Keratinocyte (primary cell): ENCODE measurements around the gene CIZ1. TPM values are rescaled to one million over a fixed set of nuclear protein-coding genes. Genes with fewer than 3 reads are reported as not detected.

Experiments
- DNase-seq: peaks from one replicate; pipeline ENCODE4 v3.0.0-alpha.2; 2011; ENCODE audit warnings: low read depth, missing footprints, low spot score
- FAIRE-seq: peaks from 2 replicates; lab custom pipeline; 2011; peaks lifted over from hg19 to GRCh38; lab: Jason Lieb, UNC
- H2AFZ ChIP-seq: 2 replicates; pipeline ENCODE4 v1.6.0; 2012; ENCODE audit warnings: low read length, control low read depth, inconsistent platforms; ENCODE audit not compliant: control insufficient read depth
- H3K27ac ChIP-seq: 2 replicates; pipeline ENCODE4 v1.5.1; 2011; ENCODE audit warnings: low read length; ENCODE audit not compliant: control insufficient read depth, insufficient read depth
- H3K27me3 ChIP-seq: 3 replicates; pipeline ENCODE4 v1.6.0; 2011; ENCODE audit warnings: low read length; ENCODE audit not compliant: control insufficient read depth, insufficient read depth; ENCODE audit errors: extremely low read depth
- H3K36me3 ChIP-seq, 2 experiments: 2 replicates in 1 of 2; 3 replicates in 1 of 2; pipeline ENCODE4 v1.5.1; 2011; ENCODE audit warnings: low read length in 2 of 2, mild to moderate bottlenecking in 1 of 2; ENCODE audit not compliant: control insufficient read depth in 2 of 2, insufficient read depth in 2 of 2; ENCODE audit errors: extremely low read depth in 1 of 2
- H3K4me1 ChIP-seq: 3 replicates; pipeline ENCODE4 v1.5.1; 2011; ENCODE audit warnings: low read length; ENCODE audit not compliant: control insufficient read depth, insufficient read depth; ENCODE audit errors: extremely low read depth
- H3K4me2 ChIP-seq: 3 replicates; pipeline ENCODE4 v1.6.0; 2011; ENCODE audit warnings: low read depth, low read length; ENCODE audit not compliant: control insufficient read depth, insufficient read depth; ENCODE audit errors: extremely low read depth
- H3K4me3 ChIP-seq, 3 experiments: fragments of 200-600 bp in 1 of 3; sonication (generic) in 1 of 3; 2 replicates in 2 of 3; 3 replicates in 1 of 3; pipeline ENCODE4 v1.5.1; 2011 to 2016; ENCODE audit warnings: low read length in 3 of 3, mild to moderate bottlenecking in 3 of 3, control low read depth in 2 of 3, inconsistent platforms in 1 of 3, low read depth in 1 of 3, mixed read lengths in 1 of 3, mixed run types in 1 of 3, moderate library complexity in 1 of 3; ENCODE audit not compliant: control insufficient read depth in 2 of 3, insufficient read depth in 2 of 3; ENCODE audit errors: extremely low read depth in 1 of 3
- H3K79me2 ChIP-seq: 2 replicates; pipeline ENCODE4 v1.6.0; 2012; ENCODE audit warnings: low read length; ENCODE audit not compliant: control insufficient read depth, insufficient read depth
- H3K9ac ChIP-seq: 3 replicates; pipeline ENCODE4 v1.6.0; 2011; ENCODE audit warnings: low read length; ENCODE audit not compliant: control insufficient read depth, insufficient read depth; ENCODE audit errors: extremely low read depth
- H3K9me1 ChIP-seq: 3 replicates; pipeline ENCODE4 v1.6.0; 2011; ENCODE audit warnings: low read length; ENCODE audit not compliant: control insufficient read depth, insufficient read depth; ENCODE audit errors: extremely low read depth
- H3K9me3 ChIP-seq: 2 replicates; pipeline ENCODE4 v1.5.1; 2012; ENCODE audit warnings: low read depth, low read length; ENCODE audit not compliant: control insufficient read depth
- H4K20me1 ChIP-seq: 3 replicates; pipeline ENCODE4 v1.6.0; 2011; ENCODE audit warnings: low read length; ENCODE audit not compliant: control insufficient read depth, insufficient read depth; ENCODE audit errors: extremely low read depth
- CTCF ChIP-seq, 3 experiments: IDR thresholded peaks in 1 of 3; conservative IDR thresholded peaks in 1 of 3; optimal IDR thresholded peaks in 1 of 3; 2 replicates in 2 of 3; 3 replicates in 1 of 3; pipeline versions ENCODE3 to v1.5.1; 2011; ENCODE audit warnings: low read length in 3 of 3, mild to moderate bottlenecking in 3 of 3, moderate library complexity in 2 of 3, control low read depth in 1 of 3, inconsistent platforms in 1 of 3; ENCODE audit not compliant: insufficient read depth in 2 of 3; ENCODE audit errors: extremely low read depth in 1 of 3
- EZH2 ChIP-seq: IDR thresholded peaks from one replicate; pipeline ENCODE4 v1.6.1; 2012; ENCODE audit warnings: inconsistent platforms, mild to moderate bottlenecking, low read length, moderate library complexity
- dilution Hi-C: fragments of 300-500 bp; cut with MboI; formaldehyde crosslinking; loops from one replicate; pipeline ENCODE4 v1.7.0; 2020; ENCODE audit warnings: low sequenced_read_pairs; ENCODE audit not compliant: extremely low pct_ligation_motif_present
- polyA plus RNA-seq, 5 experiments: library from polyadenylated mRNA; depleted of rRNA in 3 of 5; stranded (reverse) in 3 of 5; stranded (forward) in 1 of 5; unstranded in 1 of 5; fragments of >200 nt; gene quantifications; 1 replicate in 1 of 5; 2 replicates in 3 of 5; 3 replicates in 1 of 5; pipeline versions ENCODE4 v1.2.1 to v1.2.3, GENCODE V29; 2011 to 2012; ENCODE audit warnings: missing spikeins in 2 of 5, low read depth in 1 of 5, low replicate concordance in 1 of 5

CIZ1 gene
- polyA plus RNA-seq, 1 donor (not counting 4 experiments of a cell fraction or from before 2014, with no cell fraction given), result 23.5 TPM

GRCh38 chr9:128152133-128153059 is 39.0 kb downstream of the CIZ1 start:
- H2AFZ ChIP-seq, result no peak overlapping the region
- H3K4me3 ChIP-seq, result no peak overlapping the region
- no peaks in the 10 kb centered on the region for H3K27me3 ChIP-seq
- no peaks in the 10 kb centered on the region for H4K20me1 ChIP-seq
- H3K9ac ChIP-seq, result no peak overlapping the region
- FAIRE-seq (no peak), DNase-seq (no peak)
- dilution Hi-C loops, result no loop called here
- H3K9me3 ChIP-seq, result no peaks in the 10 kb centered on the region
- H3K36me3 ChIP-seq, result no peaks in the 10 kb centered on the region
- no peak for TF ChIP-seq CTCF (optimal IDR thresholded peaks at IDR 0.05 in 1 of 3, IDR thresholded peaks at IDR 0.05 in 1 of 3, conservative IDR thresholded peaks at IDR 0.05 in 1 of 3; ENCODE audit: extremely low read depth in 1 of 3, insufficient read depth in 2 of 3, low read length in 3 of 3)
- TF ChIP-seq EZH2, result no peak
- no peak overlapping the region for H3K27ac ChIP-seq
- no peaks in the 10 kb centered on the region for H3K79me2 ChIP-seq
- no peak overlapping the region for H3K4me2 ChIP-seq
- no peaks in the 10 kb centered on the region for H3K9me1 ChIP-seq
- peaks cover 24% of the 10 kb centered on the region for H3K4me1 ChIP-seq

GRCh38 chr9:128151309-128152132 is 39.9 kb downstream of the CIZ1 start:
- DNase-seq (no peak), FAIRE-seq (no peak)
- H3K4me3 ChIP-seq, result no peak overlapping the region
- TF ChIP-seq CTCF (optimal IDR thresholded peaks at IDR 0.05 in 1 of 3, IDR thresholded peaks at IDR 0.05 in 1 of 3, conservative IDR thresholded peaks at IDR 0.05 in 1 of 3; ENCODE audit: extremely low read depth in 1 of 3, insufficient read depth in 2 of 3, low read length in 3 of 3) (no peak), EZH2 (no peak)
- H3K27ac ChIP-seq, result no peak overlapping the region
- H3K9me3 ChIP-seq, result no peaks in the 10 kb centered on the region
- no peaks in the 10 kb centered on the region for H4K20me1 ChIP-seq
- H3K4me2 ChIP-seq, result no peak overlapping the region
- no peak overlapping the region for H2AFZ ChIP-seq
- H3K9ac ChIP-seq, result no peak overlapping the region
- dilution Hi-C loops, result no loop called here
- no peaks in the 10 kb centered on the region for H3K79me2 ChIP-seq
- no peaks in the 10 kb centered on the region for H3K9me1 ChIP-seq
- peaks cover 24% of the 10 kb centered on the region for H3K4me1 ChIP-seq
- H3K27me3 ChIP-seq, result no peaks in the 10 kb centered on the region
- no peaks in the 10 kb centered on the region for H3K36me3 ChIP-seq
